ENCODE results near the gene TARBP2. TPM values are rescaled to one million over a fixed set of nuclear protein-coding genes. Genes with fewer than 3 reads are reported as not detected.

The TARBP2 gene
- total RNA-seq, 4 donors from 2014 or later = 25.9 to 34.1 (median 31.0) TPM

GRCh38 chr12:53552361-53553327, 51.6 kb downstream of the TARBP2 start:
- WGBS, 2 donors = 80 to 82% methylated on average over 14 of the region's 14 CpGs
- intact Hi-C loops (cut with DNase I; ENCODE audit: low total_unique reads) = no loop called here
- no peak overlapping the region for H3K4me3 ChIP-seq (ENCODE audit: low read depth, poor library complexity, severe bottlenecking)
- TF ChIP-seq CTCF (IDR thresholded peaks at IDR 0.05) (no peak), POLR2A (IDR thresholded peaks at IDR 0.05) (no peak)
- DNase-seq (ENCODE audit: low spot score in 2 of 2) = no peak

Other genes starting within 250 kb of the TARBP2 start
- gene ESPL1, start 233.0 kb upstream of the TARBP2 start, total RNA-seq = 10 to 100 TPM in 1 of 4 donors, 1 to 10 TPM in 3; 4.7 to 13.6 (median 5.8) TPM
- gene PFDN5, start 205.7 kb upstream of the TARBP2 start, total RNA-seq = 100 to 1,000 TPM; 522 to 562 (median 543) TPM
- gene MYG1, start 201.6 kb upstream of the TARBP2 start, total RNA-seq = 10 to 100 TPM; 39.2 to 53.5 (median 46.8) TPM
- gene AAAS, start 179.7 kb upstream of the TARBP2 start, total RNA-seq = 10 to 100 TPM; 41.4 to 47.1 (median 44.8) TPM
- gene SP7, start 164.9 kb upstream of the TARBP2 start, total RNA-seq = not detected
- gene SP1, start 121.1 kb upstream of the TARBP2 start, total RNA-seq = 100 to 1,000 TPM in 2 of 4 donors, 10 to 100 TPM in 2; 89.6 to 111 (median 100) TPM
- under 1 TPM in 1 of 4 donors, not detected in 3; 0.62 TPM for gene AMHR2, start 77.4 kb upstream of the TARBP2 start, total RNA-seq
- 10 to 100 TPM; 33.2 to 62.6 (median 49.9) TPM for gene PRR13, start 59.5 kb upstream of the TARBP2 start, total RNA-seq
- 100 to 1,000 TPM; 343 to 507 (median 389) TPM for gene PCBP2, start 49.2 kb upstream of the TARBP2 start, total RNA-seq
- gene MAP3K12, start 1.8 kb upstream of the TARBP2 start, total RNA-seq = 10 to 100 TPM in 2 of 4 donors, 1 to 10 TPM in 2; 6.4 to 12.8 (median 9.4) TPM
- gene NPFF, start 6.2 kb downstream of the TARBP2 start, total RNA-seq = not detected
- 10 to 100 TPM; 25.1 to 34.4 (median 29.0) TPM for gene ATF7, start 125.1 kb downstream of the TARBP2 start, total RNA-seq
- gene ATP5MC2, start 174.8 kb downstream of the TARBP2 start, total RNA-seq = 100 to 1,000 TPM; 214 to 533 (median 318) TPM
- gene CALCOCO1, start 226.2 kb downstream of the TARBP2 start, total RNA-seq = 100 to 1,000 TPM; 313 to 432 (median 391) TPM

Data from lower leg skin (tissue), 4 donors.